ENCODE measurements around the gene MYEF2. TPM values are rescaled to one million over a fixed set of nuclear protein-coding genes. Genes with fewer than 3 reads are reported as not detected.

Gene MYEF2
- total and polyA plus RNA-seq, 5 donors from 2014 or later: 1.5 to 19.0 (median 2.7) TPM

GRCh38 chr15:48191574-48192225, 13.6 kb upstream of the MYEF2 start, which contains the start of gene CTXN2:
Gene CTXN2 (plus strand): TSS chr15:48191665. CDS start chr15:48201301, 9,636 bp downstream.
- Histone ChIP-seq H3K4me1 (ENCODE audit: control insufficient read depth, insufficient read depth, low read length, poor library complexity, severe bottlenecking) (no peaks in the 10 kb centered on the region), H3K9me3 (ENCODE audit: control insufficient read depth in 2 of 2, low read length in 2 of 2) (no peaks in the 10 kb centered on the region), H3K4me3 (ENCODE audit: low read depth, low read length) (no peak within 1 kb of the TSS), H3K27me3 (ENCODE audit: control insufficient read depth, insufficient read depth, low read length) (peaks cover 2% of the 10 kb centered on the region), H3K27ac (ENCODE audit: insufficient read depth, low read length, poor library complexity, severe bottlenecking) (no peak within 1 kb of the TSS), H3K36me3 (ENCODE audit: control insufficient read depth, insufficient read depth, low read length) (no peaks in the 10 kb centered on the region)
- Mint-ChIP-seq H3K27me3 (peaks cover 27% of the 10 kb centered on the region), H3K4me3 (no peak within 1 kb of the TSS), H3K27ac (no peak within 1 kb of the TSS), H3K9me3 (peaks cover 0 to 7% (median 3%) of the 10 kb centered on the region in 7 donors), H3K4me1 (peaks cover 0 to 4% (median 1%) of the 10 kb centered on the region in 4 donors), H3K36me3 (no peaks in the 10 kb centered on the region)
- ATAC-seq (ENCODE audit: low read depth in 2 of 2) (no peak), DNase-seq (no peak)

- DNase-seq (peak in 2 of 3 donors; percentile 6 to 24), ATAC-seq (ENCODE audit: low read depth in 2 of 2) (no peak)
- Mint-ChIP-seq H3K27me3 (peaks cover 28% of the 10 kb centered on the region), H3K4me3 (no peak overlapping the region), H3K36me3 (no peaks in the 10 kb centered on the region), H3K27ac (no peak overlapping the region), H3K4me1 (peaks cover 0 to 4% (median 1%) of the 10 kb centered on the region in 4 donors), H3K9me3 (peaks cover 0 to 7% (median 3%) of the 10 kb centered on the region in 7 donors)
- no peak overlapping the region for H3K4me3 ChIP-seq (ENCODE audit: low read depth, low read length)
- no peak overlapping the region for H3K27ac ChIP-seq (ENCODE audit: insufficient read depth, low read length, poor library complexity, severe bottlenecking)
- H3K4me1 ChIP-seq (ENCODE audit: control insufficient read depth, insufficient read depth, low read length, poor library complexity, severe bottlenecking): no peaks in the 10 kb centered on the region
- no peaks in the 10 kb centered on the region for H3K36me3 ChIP-seq (ENCODE audit: control insufficient read depth, insufficient read depth, low read length)
- H3K27me3 ChIP-seq (ENCODE audit: control insufficient read depth, insufficient read depth, low read length): peaks cover 2% of the 10 kb centered on the region
- H3K9me3 ChIP-seq (ENCODE audit: control insufficient read depth in 2 of 2, low read length in 2 of 2): no peaks in the 10 kb centered on the region
These were observed 13.0 kb upstream of the MYEF2 start for GRCh38 chr15:48190932-48191573.

GRCh38 chr15:48186271-48186670, 8.2 kb upstream of the MYEF2 start:
- Histone ChIP-seq H3K27ac (ENCODE audit: insufficient read depth, low read length, poor library complexity, severe bottlenecking) (no peak overlapping the region), H3K27me3 (ENCODE audit: control insufficient read depth, insufficient read depth, low read length) (peaks cover 7% of the 10 kb centered on the region), H3K9me3 (ENCODE audit: control insufficient read depth in 2 of 2, low read length in 2 of 2) (no peaks in the 10 kb centered on the region), H3K36me3 (ENCODE audit: control insufficient read depth, insufficient read depth, low read length) (no peaks in the 10 kb centered on the region), H3K4me1 (ENCODE audit: control insufficient read depth, insufficient read depth, low read length, poor library complexity, severe bottlenecking) (no peaks in the 10 kb centered on the region), H3K4me3 (ENCODE audit: low read depth, low read length) (no peak overlapping the region)
- Mint-ChIP-seq H3K36me3 (no peaks in the 10 kb centered on the region), H3K9me3 (peaks cover 0 to 5% (median 2%) of the 10 kb centered on the region in 7 donors), H3K27ac (no peak overlapping the region), H3K27me3 (peaks cover 30% of the 10 kb centered on the region), H3K4me3 (no peak overlapping the region), H3K4me1 (peaks cover 0 to under 1% (median under 1%) of the 10 kb centered on the region in 4 donors)
- DNase-seq: no peak
- ATAC-seq (ENCODE audit: low read depth in 2 of 2): no peak

- Histone ChIP-seq H3K36me3 (ENCODE audit: control insufficient read depth, insufficient read depth, low read length) (no peaks in the 10 kb centered on the region), H3K9me3 (ENCODE audit: control insufficient read depth in 2 of 2, low read length in 2 of 2) (no peaks in the 10 kb centered on the region), H3K27ac (ENCODE audit: insufficient read depth, low read length, poor library complexity, severe bottlenecking) (no peak overlapping the region), H3K4me1 (ENCODE audit: control insufficient read depth, insufficient read depth, low read length, poor library complexity, severe bottlenecking) (no peaks in the 10 kb centered on the region), H3K27me3 (ENCODE audit: control insufficient read depth, insufficient read depth, low read length) (peaks cover 7% of the 10 kb centered on the region), H3K4me3 (ENCODE audit: low read depth, low read length) (no peak overlapping the region)
- Mint-ChIP-seq H3K36me3 (no peaks in the 10 kb centered on the region), H3K4me3 (no peak overlapping the region), H3K27me3 (peaks cover 37% of the 10 kb centered on the region), H3K4me1 (no peaks in the 10 kb centered on the region), H3K27ac (no peak overlapping the region), H3K9me3 (peaks cover 0 to 8% (median 2%) of the 10 kb centered on the region in 7 donors)
- ATAC-seq (ENCODE audit: low read depth in 2 of 2) (no peak), DNase-seq (no peak)
These were observed 7.4 kb upstream of the MYEF2 start for GRCh38 chr15:48185529-48185928.

GRCh38 chr15:48182749-48183148, 4.7 kb upstream of the MYEF2 start:
- Mint-ChIP-seq H3K27me3 (peaks cover 37% of the 10 kb centered on the region), H3K9me3 (peaks cover 0 to 8% (median 2%) of the 10 kb centered on the region in 7 donors), H3K36me3 (no peaks in the 10 kb centered on the region), H3K4me1 (peaks cover 0 to 6% (median 0%) of the 10 kb centered on the region in 4 donors), H3K4me3 (no peak overlapping the region), H3K27ac (no peak overlapping the region)
- Histone ChIP-seq H3K27ac (ENCODE audit: insufficient read depth, low read length, poor library complexity, severe bottlenecking) (no peak overlapping the region), H3K4me3 (ENCODE audit: low read depth, low read length) (no peak overlapping the region), H3K36me3 (ENCODE audit: control insufficient read depth, insufficient read depth, low read length) (no peaks in the 10 kb centered on the region), H3K27me3 (ENCODE audit: control insufficient read depth, insufficient read depth, low read length) (peaks cover 7% of the 10 kb centered on the region), H3K4me1 (ENCODE audit: control insufficient read depth, insufficient read depth, low read length, poor library complexity, severe bottlenecking) (peaks cover 2% of the 10 kb centered on the region), H3K9me3 (ENCODE audit: control insufficient read depth in 2 of 2, low read length in 2 of 2) (no peaks in the 10 kb centered on the region)
- no peak for ATAC-seq (ENCODE audit: low read depth in 2 of 2)
- no peak for DNase-seq

GRCh38 chr15:48178648-48178931, 495 bp upstream of the MYEF2 start:
- Mint-ChIP-seq H3K27ac (no peak overlapping the region), H3K9me3 (peaks cover 0 to 8% (median 0%) of the 10 kb centered on the region in 7 donors), H3K27me3 (peaks cover 23% of the 10 kb centered on the region), H3K4me1 (peaks cover 0 to 34% (median 14%) of the 10 kb centered on the region in 4 donors), H3K4me3 (peak overlapping the region; percentile 72 to 86 (median 79)), H3K36me3 (peaks cover 3% of the 10 kb centered on the region)
- ATAC-seq (ENCODE audit: low read depth in 2 of 2) (no peak), DNase-seq (no peak)
- H3K9me3 ChIP-seq (ENCODE audit: control insufficient read depth in 2 of 2, low read length in 2 of 2): no peaks in the 10 kb centered on the region
- H3K27me3 ChIP-seq (ENCODE audit: control insufficient read depth, insufficient read depth, low read length): peaks cover 7% of the 10 kb centered on the region
- peaks cover 10% of the 10 kb centered on the region for H3K4me1 ChIP-seq (ENCODE audit: control insufficient read depth, insufficient read depth, low read length, poor library complexity, severe bottlenecking)
- no peak overlapping the region for H3K27ac ChIP-seq (ENCODE audit: insufficient read depth, low read length, poor library complexity, severe bottlenecking)
- no peaks in the 10 kb centered on the region for H3K36me3 ChIP-seq (ENCODE audit: control insufficient read depth, insufficient read depth, low read length)
- peak overlapping the region; percentile 52 for H3K4me3 ChIP-seq (ENCODE audit: low read depth, low read length)

GRCh38 chr15:48177383-48177765, 721 bp downstream of the MYEF2 start:
- Mint-ChIP-seq H3K4me3 (peak overlapping the region; percentile 81 to 97 (median 92)), H3K9me3 (peaks cover 0 to 8% (median 4%) of the 10 kb centered on the region in 7 donors), H3K4me1 (peaks cover 5 to 38% (median 14%) of the 10 kb centered on the region in 4 donors), H3K36me3 (peaks cover 3% of the 10 kb centered on the region), H3K27ac (peak overlapping the region in 2 of 3 donors; percentile 77 to 95), H3K27me3 (peaks cover 23% of the 10 kb centered on the region)
- ATAC-seq (ENCODE audit: low read depth in 2 of 2) (peak; percentile 27 to 43), DNase-seq (peak in 2 of 3 donors; percentile 11 to 38)
- H3K4me1 ChIP-seq (ENCODE audit: control insufficient read depth, insufficient read depth, low read length, poor library complexity, severe bottlenecking): peaks cover 10% of the 10 kb centered on the region
- no peaks in the 10 kb centered on the region for H3K36me3 ChIP-seq (ENCODE audit: control insufficient read depth, insufficient read depth, low read length)
- peaks cover 4% of the 10 kb centered on the region for H3K27me3 ChIP-seq (ENCODE audit: control insufficient read depth, insufficient read depth, low read length)
- H3K27ac ChIP-seq (ENCODE audit: insufficient read depth, low read length, poor library complexity, severe bottlenecking): peak overlapping the region; percentile 28
- no peaks in the 10 kb centered on the region for H3K9me3 ChIP-seq (ENCODE audit: control insufficient read depth in 2 of 2, low read length in 2 of 2)
- peak overlapping the region; percentile 83 for H3K4me3 ChIP-seq (ENCODE audit: low read depth, low read length)
